ENCODE measurements around the gene ADD3. TPM values are rescaled to one million over a fixed set of nuclear protein-coding genes. Genes with fewer than 3 reads are reported as not detected.

Gene ADD3
- total and polyA plus RNA-seq, 2 of the 13 experiments (the other 11 are each of a cell fraction or from before 2014, with no cell fraction given) = 44.7 to 57.5 TPM

- intact Hi-C loops (cut with micrococcal nuclease; ENCODE audit: unreplicated experiment) = loop anchor here (2.0 to 5.0 kb wide), 4 partner anchors 30 to 122 kb away; no protein-coding TSS in a partner anchor
- FAIRE-seq (no peak), DNase-seq (ENCODE audit: low spot score) (peak; percentile 21), ATAC-seq (peak; percentile 1; the same call in 2 of the 3 replicates)
- H3K36me3 ChIP-seq (replicated peaks in 1 of 2; ENCODE audit: control insufficient read depth in 1 of 2, insufficient read depth in 2 of 2, low read length in 2 of 2) = no peaks in the 10 kb centered on the region
- H3K9me3 ChIP-seq (ENCODE audit: low read length) = no peaks in the 10 kb centered on the region
- H3K4me1 ChIP-seq (ENCODE audit: insufficient read depth, low read length) = peaks cover 49% of the 10 kb centered on the region
- no peaks in the 10 kb centered on the region for H4K20me1 ChIP-seq (ENCODE audit: insufficient read depth, low read length)
- in situ Hi-C loops (cut with HindIII; ENCODE audit: extremely low pct_ligation_motif_present, low pct_unique_long_range_greater_than_20kb) = loop anchor here (5.0 to 25.0 kb wide), 2 partner anchors 39 to 119 kb away; no protein-coding TSS in a partner anchor
- WGBS (ENCODE audit: low lambda C conversion rate) = 2% methylated on average over 16 of the region's 19 CpGs
- H2AFZ ChIP-seq (ENCODE audit: low read length) = no peak overlapping the region
- peak overlapping the region; percentile 74 to 85 (median 77) for H3K4me3 ChIP-seq (replicated peaks in 1 of 3; ENCODE audit: insufficient read depth in 1 of 3, low read depth in 2 of 3, low read length in 3 of 3)
- H3K79me2 ChIP-seq (ENCODE audit: insufficient read depth, low read length) = peaks cover 31% of the 10 kb centered on the region
- BruUV-seq (replicated peaks) = TSS peak; percentile 71
- H3K4me2 ChIP-seq (ENCODE audit: low read depth, low read length) = peak overlapping the region; percentile 96
- POLR2A ChIA-PET = interaction anchor here (1.0 to 3.5 kb wide), 13 partner anchors 9 to 298 kb away, joined by 3 to 70 read pairs (median 7); partner anchors contain the start of genes SMNDC1 and XPNPEP1
- peak overlapping the region; percentile 98 for H3K27ac ChIP-seq (ENCODE audit: extremely low read length, insufficient read depth, low read length)
- peak overlapping the region; percentile 92 for H3K9ac ChIP-seq (ENCODE audit: insufficient read depth, low read depth, low read length)
- CTCF ChIA-PET (ENCODE audit: low intra/inter-chr PET ratio, low total read pairs) = no interaction called here
- no peaks in the 10 kb centered on the region for H3K27me3 ChIP-seq (ENCODE audit: control insufficient read depth in 1 of 2, insufficient read depth in 2 of 2, low read length in 2 of 2)
- no peak for TF ChIP-seq ZFP62 (CRISPR knock-in tag; IDR thresholded peaks at IDR 0.05)
- TF ChIP-seq ETV5 (CRISPR knock-in tag; IDR thresholded peaks at IDR 0.05; ENCODE audit: borderline replicate concordance) = no peak
- 0 out of 2 replicates have a peak, but pooled peaks have one; percentile 42 for TF ChIP-seq ZC3H13 (CRISPR knock-in tag; IDR thresholded peaks at IDR 0.05)
- TF ChIP-seq DRAP1 (CRISPR knock-in tag; IDR thresholded peaks at IDR 0.05) = 0 out of 2 replicates have a peak, but pooled peaks have one; percentile 2
- TF ChIP-seq IRF2 (CRISPR knock-in tag; IDR thresholded peaks at IDR 0.05) = no peak
- TF ChIP-seq ZFP91 (CRISPR knock-in tag; IDR thresholded peaks at IDR 0.05; ENCODE audit: borderline replicate concordance) = peak; percentile 69; the same call in 1 of the 2 replicates
- TF ChIP-seq XRCC5 (optimal IDR thresholded peaks at IDR 0.05; ENCODE audit: low read length) = no peak
- no peak for TF ChIP-seq ZFP36 (IDR thresholded peaks at IDR 0.05; ENCODE audit: borderline replicate concordance, low read depth, low read length, partially characterized antibody)
- no peak for TF ChIP-seq E2F1 (CRISPR knock-in tag; IDR thresholded peaks at IDR 0.05)
- TF ChIP-seq POGK (CRISPR knock-in tag; conservative IDR thresholded peaks at IDR 0.05) = no peak
- TF ChIP-seq SNAI1 (CRISPR knock-in tag; IDR thresholded peaks at IDR 0.05; ENCODE audit: borderline replicate concordance) = no peak
- TF ChIP-seq SRY (CRISPR knock-in tag; IDR thresholded peaks at IDR 0.05) = no peak
- TF ChIP-seq ZNF781 (CRISPR knock-in tag; IDR thresholded peaks at IDR 0.05; ENCODE audit: borderline replicate concordance, not compliant biosample characterization) = no peak
- peak; percentile 17; the same call in 1 of the 2 replicates for TF ChIP-seq ZNF451 (CRISPR knock-in tag; IDR thresholded peaks at IDR 0.05)
- TF ChIP-seq MXI1 (IDR thresholded peaks at IDR 0.05; ENCODE audit: borderline replicate concordance, low read depth, low read length) = no peak
- no peak for TF ChIP-seq ZBTB8A (CRISPR knock-in tag; IDR thresholded peaks at IDR 0.05; ENCODE audit: borderline replicate concordance, low read depth)
Observed at GRCh38 chr10:110006358-110007160, 1.2 kb upstream of the ADD3 start.

Measured in HepG2 (cell line).